Uterus (tissue), 4 donors: ENCODE data around the gene TULP1. TPM values are rescaled to one million over a fixed set of nuclear protein-coding genes. Genes with fewer than 3 reads are reported as not detected.

Source experiments
- DNase-seq, 2 donors: peaks; one replicate each; pipeline ENCODE4 v3.0.0-alpha.2; 2019 to 2020
- H3K27ac ChIP-seq, 2 donors: fragments of 200-600 bp; sonication (generic); 1 replicate in 1 of 2; 2 replicates in 1 of 2; pipeline ENCODE4 v1.5.1; 2016 to 2018
- H3K27me3 ChIP-seq, 2 donors: fragments of 200-600 bp; sonication (generic); one replicate each; pipeline ENCODE4 v1.5.1; 2018 to 2019; ENCODE audit warnings: control low read depth in 1 of 2
- H3K36me3 ChIP-seq, 2 donors: fragments of 200-600 bp; sonication (generic); one replicate each; pipeline ENCODE4 v1.5.1; 2019; ENCODE audit warnings: control low read depth in 1 of 2
- H3K4me1 ChIP-seq, 2 donors: fragments of 200-600 bp; sonication (generic); one replicate each; pipeline ENCODE4 v1.5.1; 2018 to 2019; ENCODE audit warnings: control low read depth in 1 of 2
- H3K4me3 ChIP-seq, 2 donors: fragments of 200-600 bp; sonication (generic); 1 replicate in 1 of 2; 2 replicates in 1 of 2; pipeline ENCODE4 v1.5.1; 2018 to 2019; ENCODE audit warnings: mild to moderate bottlenecking in 1 of 2
- H3K9me3 ChIP-seq, 2 donors: fragments of 200-600 bp; sonication (generic); one replicate each; pipeline ENCODE4 v1.5.1; 2019; ENCODE audit warnings: control low read depth in 1 of 2
- CTCF ChIP-seq, 4 experiments: fragments of 200-600 bp in 2 of 4; fragments of 450-650 bp in 2 of 4; sonication (generic) in 2 of 4; IDR thresholded peaks; one replicate each; pipeline ENCODE4 v1.5.1; 2016 to 2019; ENCODE audit warnings: antibody characterized with exemption in 4 of 4, mild to moderate bottlenecking in 2 of 4, moderate library complexity in 1 of 4
- POLR2A ChIP-seq, 2 donors: fragments of 450-650 bp; IDR thresholded peaks; one replicate each; pipeline ENCODE4 v1.6.1; 2016; ENCODE audit warnings: antibody characterized with exemption in 2 of 2, mild to moderate bottlenecking in 1 of 2, moderate library complexity in 1 of 2
- intact Hi-C: fragments of 100-400 bp; cut with DNase I; formaldehyde crosslinking; loops from one replicate; pipeline ENCODE4 v1.15.1; 2023; ENCODE audit warnings: low total_unique reads
- total RNA-seq, 4 donors: library from RNA; depleted of rRNA in 3 of 4; stranded (reverse); fragments of >200 nt in 3 of 4; gene quantifications; one replicate each; pipeline versions ENCODE4 v1.1.0 to v1.2.4, GENCODE V29; 2014 to 2023
- donor health status: DM: yes; HTN: yes; CAD: no.

The TULP1 gene
- total RNA-seq, 4 donors from 2014 or later, result 1.6 to 3.2 (median 2.1) TPM; not detected in 1

- DNase-seq, result no peak
- H3K27me3 ChIP-seq, result no peaks in the 10 kb centered on the region
- no peak overlapping the region for H3K4me3 ChIP-seq
- no peak for TF ChIP-seq CTCF (IDR thresholded peaks at IDR 0.05)
- no peak for TF ChIP-seq POLR2A (IDR thresholded peaks at IDR 0.05)
- H3K4me1 ChIP-seq, result peaks cover 0 to 7% of the 10 kb centered on the region in 2 donors
- no peaks in the 10 kb centered on the region for H3K9me3 ChIP-seq
- intact Hi-C loops, result no loop called here
- peak overlapping the region; percentile 85 to 93 for H3K27ac ChIP-seq
- no peaks in the 10 kb centered on the region for H3K36me3 ChIP-seq
These were observed 40.8 kb downstream of the TULP1 start for GRCh38 chr6:35471836-35472345.

GRCh38 chr6:35470663-35471120 lies 42.0 kb downstream of the TULP1 start:
- no peak for TF ChIP-seq POLR2A (IDR thresholded peaks at IDR 0.05)
- no peak for TF ChIP-seq CTCF (IDR thresholded peaks at IDR 0.05)
- DNase-seq, result no peak
- intact Hi-C loops, result no loop called here
- Histone ChIP-seq H3K9me3 (no peaks in the 10 kb centered on the region), H3K4me1 (peaks cover 0 to 7% of the 10 kb centered on the region in 2 donors), H3K27ac (peak overlapping the region; percentile 85 to 93), H3K4me3 (no peak overlapping the region), H3K36me3 (no peaks in the 10 kb centered on the region), H3K27me3 (no peaks in the 10 kb centered on the region)

- peak overlapping the region; percentile 67 to 71 for H3K4me3 ChIP-seq
- H3K27me3 ChIP-seq, result no peaks in the 10 kb centered on the region
- H3K27ac ChIP-seq, result peak overlapping the region; percentile 85 to 93
- TF ChIP-seq POLR2A (IDR thresholded peaks at IDR 0.05) (no peak), CTCF (IDR thresholded peaks at IDR 0.05) (no peak)
- H3K36me3 ChIP-seq, result no peaks in the 10 kb centered on the region
- no peaks in the 10 kb centered on the region for H3K9me3 ChIP-seq
- intact Hi-C loops, result no loop called here
- DNase-seq, result peak; percentile 52 to 63
- peaks cover 0 to 7% of the 10 kb centered on the region in 2 donors for H3K4me1 ChIP-seq
These were observed 42.7 kb downstream of the TULP1 start for GRCh38 chr6:35469751-35470662.

GRCh38 chr6:35468980-35469750 lies 43.5 kb downstream of the TULP1 start:
- intact Hi-C loops, result no loop called here
- H3K9me3 ChIP-seq, result no peaks in the 10 kb centered on the region
- peak overlapping the region; percentile 85 to 93 for H3K27ac ChIP-seq
- peak overlapping the region; percentile 67 to 71 for H3K4me3 ChIP-seq
- H3K36me3 ChIP-seq, result no peaks in the 10 kb centered on the region
- peak in 1 of 2 donors; percentile 53 for DNase-seq
- no peak for TF ChIP-seq CTCF (IDR thresholded peaks at IDR 0.05)
- TF ChIP-seq POLR2A (IDR thresholded peaks at IDR 0.05), result no peak
- H3K4me1 ChIP-seq, result peaks cover 0 to 7% of the 10 kb centered on the region in 2 donors
- H3K27me3 ChIP-seq, result no peaks in the 10 kb centered on the region
